Pancreas (tissue), 10 donors: ENCODE data around the gene LMO1. TPM values are rescaled to one million over a fixed set of nuclear protein-coding genes. Genes with fewer than 3 reads are reported as not detected.

Experiments
- ATAC-seq, 4 donors: fragments of 200-7000 bp; cut with Tn5 transposase; one replicate each; pipeline versions ENCODE4 v1.8.0 to v1.9.1; 2020; ENCODE audit warnings: mild to moderate bottlenecking in 4 of 4, moderate library complexity in 4 of 4
- DNase-seq, 6 donors: peaks; one replicate each; pipeline ENCODE4 v3.0.0-alpha.2; 2020
- FAIRE-seq: peaks from 2 replicates; lab custom pipeline; 2012; peaks lifted over from hg19 to GRCh38; lab: Jason Lieb, UNC
- H3K27ac ChIP-seq, 4 donors: fragments of 200-600 bp; sonication (generic); 1 replicate in 3 of 4; 2 replicates in 1 of 4; pipeline versions ENCODE4 v1.5.0 to v1.8.0; 2020
- H3K27me3 ChIP-seq, 4 donors: fragments of 200-600 bp; one replicate each; pipeline ENCODE4 v1.8.0; 2021
- H3K36me3 ChIP-seq, 3 donors: fragments of 200-600 bp; sonication (generic) in 1 of 3; one replicate each; pipeline versions ENCODE4 v1.5.0 to v1.8.0; 2020 to 2021
- H3K4me1 ChIP-seq, 3 donors: fragments of 200-600 bp; one replicate each; pipeline ENCODE4 v1.8.0; 2021
- H3K4me3 ChIP-seq, 4 donors: fragments of 200-600 bp; sonication (generic) in 2 of 4; one replicate each; pipeline versions ENCODE4 v1.5.0 to v1.8.0; 2020 to 2021
- H3K9me3 ChIP-seq, 4 donors: fragments of 200-600 bp; one replicate each; pipeline ENCODE4 v1.8.0; 2021
- WGBS, 2 donors: extraction: QIAGEN DNeasy Blood & Tissue Kit; methylation state at CpG; one replicate each; pipeline ENCODE4 v1.1.7; 2013; 5-methylcytosine and 5-hydroxymethylcytosine counted together
- intact Hi-C, 3 donors: fragments of 100-400 bp; cut with DNase I; formaldehyde crosslinking; loops; one replicate each; pipeline versions ENCODE4 v1.11.1 to v1.14.2; 2022
- polyA plus RNA-seq, 2 donors: library from polyadenylated mRNA; stranded (reverse); fragments of 200-250 nt; gene quantifications; one replicate each; pipeline ENCODE4 v1.2.3, GENCODE V29; 2013
- total RNA-seq, 6 donors: library from RNA; stranded (reverse); fragmentation: NEBNext Ultra II Directional in 4 of 6; extraction: Animal tissue kit (Norgen Biotek cat#: 25700) in 4 of 6; gene quantifications; one replicate each; pipeline versions ENCODE4 v1.2.1 to v1.2.4, GENCODE V29; 2021 to 2023
- TF ChIP-seq, protein P1 (sequence below), 4 donors: fragments of 200-600 bp; sonication (generic) in 3 of 4; IDR thresholded peaks; one replicate each; pipeline versions ENCODE4 v1.5.0 to v1.8.0; 2021; ENCODE audit warnings: antibody characterized with exemption in 4 of 4
- donor health status: healthy with polysubstance abuse.
- donor health status: DM: no; HTN: no; CAD: no; lungs with moderate emphysema.
- donor health status: DM: no; HTN: no; CAD: no.
- donor health status: control.
- donor health status: control.
- donor health status: Bipolar disorder and iron deficiency.
- donor health status: DM: yes; HTN: yes; CAD: no.
- donor health status: DM: no; HTN: no; CAD: no.
- donor health status: DM: no; HTN: no; CAD: no.
- donor health status: DM: yes; HTN: yes; CAD: no.

The LMO1 gene
- total and polyA plus RNA-seq, 8 donors: 0.14 to 6.8 (median 0.61) TPM

DNA sequence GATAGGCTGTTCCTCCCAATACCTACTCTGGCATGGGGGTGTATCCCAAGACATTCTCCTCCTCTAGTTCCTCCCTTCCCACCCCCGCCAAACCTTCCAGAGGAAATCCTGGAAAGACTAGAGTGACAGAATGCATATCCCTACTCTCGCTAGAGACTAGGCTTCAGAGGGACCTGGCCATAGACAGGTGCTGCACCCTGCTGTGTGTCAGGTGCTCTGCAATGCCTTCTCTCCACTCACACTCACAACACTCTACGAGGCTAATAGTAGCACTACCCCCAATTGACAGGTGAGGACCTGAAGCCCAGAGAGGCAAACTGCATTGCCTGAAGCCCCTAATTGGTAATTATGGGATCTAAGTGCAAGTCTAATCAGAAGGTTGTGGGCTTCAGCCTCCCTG, 46.2 kb upstream of the LMO1 start:
- no peaks in the 10 kb centered on the region for H3K4me1 ChIP-seq
- ATAC-seq: peak; percentile 60 to 90 (median 90)
- H3K36me3 ChIP-seq: no peaks in the 10 kb centered on the region
- FAIRE-seq: no peak
- H3K27ac ChIP-seq: no peak overlapping the region
- peak in 2 of 6 donors; percentile 44 to 48 for DNase-seq
- intact Hi-C loops: loop anchor here in 2 of 3 donors (5.0 to 10.0 kb wide), 2 partner anchors 83 to 85 kb away; no protein-coding TSS in a partner anchor
- TF ChIP-seq, protein P1, sequence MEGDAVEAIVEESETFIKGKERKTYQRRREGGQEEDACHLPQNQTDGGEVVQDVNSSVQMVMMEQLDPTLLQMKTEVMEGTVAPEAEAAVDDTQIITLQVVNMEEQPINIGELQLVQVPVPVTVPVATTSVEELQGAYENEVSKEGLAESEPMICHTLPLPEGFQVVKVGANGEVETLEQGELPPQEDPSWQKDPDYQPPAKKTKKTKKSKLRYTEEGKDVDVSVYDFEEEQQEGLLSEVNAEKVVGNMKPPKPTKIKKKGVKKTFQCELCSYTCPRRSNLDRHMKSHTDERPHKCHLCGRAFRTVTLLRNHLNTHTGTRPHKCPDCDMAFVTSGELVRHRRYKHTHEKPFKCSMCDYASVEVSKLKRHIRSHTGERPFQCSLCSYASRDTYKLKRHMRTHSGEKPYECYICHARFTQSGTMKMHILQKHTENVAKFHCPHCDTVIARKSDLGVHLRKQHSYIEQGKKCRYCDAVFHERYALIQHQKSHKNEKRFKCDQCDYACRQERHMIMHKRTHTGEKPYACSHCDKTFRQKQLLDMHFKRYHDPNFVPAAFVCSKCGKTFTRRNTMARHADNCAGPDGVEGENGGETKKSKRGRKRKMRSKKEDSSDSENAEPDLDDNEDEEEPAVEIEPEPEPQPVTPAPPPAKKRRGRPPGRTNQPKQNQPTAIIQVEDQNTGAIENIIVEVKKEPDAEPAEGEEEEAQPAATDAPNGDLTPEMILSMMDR (IDR thresholded peaks at IDR 0.05): peak in 3 of 4 donors; percentile 18 to 34 (median 32)
- H3K4me3 ChIP-seq: no peak overlapping the region
- no peaks in the 10 kb centered on the region for H3K9me3 ChIP-seq
- 16% methylated on average over 3 of the region's 3 CpGs for WGBS, 2 donors
- no peaks in the 10 kb centered on the region for H3K27me3 ChIP-seq

DNA sequence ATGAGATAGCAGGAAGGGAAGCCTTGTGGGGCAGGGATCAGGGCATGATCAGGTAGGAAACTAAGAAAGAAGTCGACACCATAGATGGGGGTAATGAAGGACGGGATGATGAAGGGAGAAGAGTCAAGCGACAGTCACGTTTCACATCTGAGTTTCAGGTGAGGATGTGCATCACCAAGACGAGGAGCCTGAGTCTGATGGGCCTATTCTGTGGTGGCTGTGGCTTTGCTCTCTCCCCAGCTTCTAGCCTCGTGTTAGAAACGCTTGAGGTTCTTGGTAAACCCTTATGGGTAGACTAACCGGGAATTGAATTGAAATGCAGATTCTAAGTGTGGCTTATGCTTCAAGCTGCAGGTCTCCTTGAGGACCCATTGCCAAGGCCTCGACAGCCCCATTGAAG, 45.6 kb upstream of the LMO1 start:
- DNase-seq: no peak
- H3K36me3 ChIP-seq: no peaks in the 10 kb centered on the region
- no peak for FAIRE-seq
- H3K4me3 ChIP-seq: no peak overlapping the region
- TF ChIP-seq, protein P1 (IDR thresholded peaks at IDR 0.05): no peak
- intact Hi-C loops: no loop called here
- H3K27me3 ChIP-seq: no peaks in the 10 kb centered on the region
- no peak for ATAC-seq
- no peaks in the 10 kb centered on the region for H3K9me3 ChIP-seq
- no peaks in the 10 kb centered on the region for H3K4me1 ChIP-seq
- no peak overlapping the region for H3K27ac ChIP-seq
- WGBS, 2 donors: 66 to 71% methylated on average over 9 of the region's 9 CpGs

DNA sequence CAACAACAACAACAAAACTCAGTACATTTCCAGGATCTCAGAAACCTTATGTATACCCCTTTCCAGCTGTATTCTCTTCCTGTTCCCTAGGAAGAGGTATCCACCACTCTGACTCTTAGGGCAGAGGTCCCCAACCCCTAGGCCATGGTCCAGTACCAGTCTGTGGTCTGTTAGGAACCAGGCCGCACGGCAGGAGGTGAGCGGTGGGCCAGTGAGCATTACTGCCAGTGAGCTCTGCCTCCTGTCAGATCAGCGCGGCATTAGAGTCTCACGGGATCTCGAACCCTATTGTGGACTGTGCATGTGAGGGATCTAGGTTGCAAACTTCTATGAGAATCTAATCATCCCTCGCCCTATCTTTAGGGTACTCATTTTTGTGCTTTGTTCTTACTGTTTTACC, 43.9 kb upstream of the LMO1 start:
- DNase-seq: peak in 1 of 6 donors; percentile 35
- no peak for FAIRE-seq
- ATAC-seq: no peak
- Histone ChIP-seq H3K9me3 (no peaks in the 10 kb centered on the region), H3K4me3 (no peak overlapping the region), H3K4me1 (no peaks in the 10 kb centered on the region), H3K27ac (no peak overlapping the region), H3K27me3 (no peaks in the 10 kb centered on the region), H3K36me3 (no peaks in the 10 kb centered on the region)
- TF ChIP-seq, protein P1 (IDR thresholded peaks at IDR 0.05): no peak
- 86 to 89% methylated on average over 8 of the region's 8 CpGs for WGBS, 2 donors
- intact Hi-C loops: no loop called here

DNA sequence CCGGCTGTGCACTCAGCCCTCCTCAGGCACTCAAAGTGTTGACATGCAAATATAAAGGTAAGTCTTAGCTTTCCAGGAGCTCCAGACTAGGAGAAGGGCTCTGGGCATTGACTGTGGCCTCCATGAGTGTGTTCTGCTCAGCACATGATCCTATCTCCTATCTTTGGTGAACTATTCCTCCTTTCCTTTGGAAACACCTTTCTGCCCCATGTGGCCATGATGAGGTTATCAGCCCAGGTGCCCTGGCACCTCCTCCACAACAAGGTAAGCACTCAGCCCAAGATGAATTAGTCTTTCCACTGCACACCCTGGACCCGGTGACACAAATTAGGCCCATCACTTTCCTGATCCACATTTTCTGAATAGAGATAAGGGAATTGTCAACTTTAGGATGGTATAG, 37.9 kb upstream of the LMO1 start:
- no peak for FAIRE-seq
- H3K4me1 ChIP-seq: no peaks in the 10 kb centered on the region
- 69 to 76% methylated on average over 2 of the region's 2 CpGs for WGBS, 2 donors
- TF ChIP-seq, protein P1 (IDR thresholded peaks at IDR 0.05): no peak
- no peak overlapping the region for H3K27ac ChIP-seq
- no peak for ATAC-seq
- no peaks in the 10 kb centered on the region for H3K27me3 ChIP-seq
- H3K36me3 ChIP-seq: no peaks in the 10 kb centered on the region
- no peaks in the 10 kb centered on the region for H3K9me3 ChIP-seq
- DNase-seq: no peak
- intact Hi-C loops: no loop called here
- H3K4me3 ChIP-seq: no peak overlapping the region
